T-helper 2 cell treated with Interferon-gamma antibody and Interleukin-4, amounts not matched to agents 100 ng/mL and 5 ng/mL, for 36 hours (primary cell): ENCODE measurements around the gene ATP6V1G1. TPM values are rescaled to one million over a fixed set of nuclear protein-coding genes. Genes with fewer than 3 reads are reported as not detected.

Source experiments
- intact Hi-C: fragments of 100-400 bp; cut with micrococcal nuclease; formaldehyde crosslinking; loops from one replicate; pipeline ENCODE4 v1.15.1; 2023
- total RNA-seq: library from RNA; stranded (reverse); gene quantifications from 2 replicates; pipeline ENCODE4 v1.2.3, GENCODE V29; 2022

Gene ATP6V1G1
- total RNA-seq, 1 donor from 2014 or later: 76.6 TPM

GRCh38 chr9:114643896-114644295 lies 56.3 kb downstream of the ATP6V1G1 start:
- intact Hi-C loops: no loop called here

Other genes starting within 250 kb of the ATP6V1G1 start
- 291 and 297 TPM in 2 replicates for gene AKNA, start 199.8 kb upstream of the ATP6V1G1 start, total RNA-seq
- gene WHRN, start 82.3 kb upstream of the ATP6V1G1 start, total RNA-seq: 0.39 and 0.52 TPM in 2 replicates
- 17.0 and 17.5 TPM in 2 replicates for gene TMEM268, start 23.5 kb downstream of the ATP6V1G1 start, total RNA-seq
- gene TEX53, start 70.0 kb downstream of the ATP6V1G1 start, total RNA-seq: not detected in 2 replicates
- 0.30 TPM in 1 of 2 replicates, not detected in the other for gene TEX48, start 94.4 kb downstream of the ATP6V1G1 start, total RNA-seq
- gene TNFSF15, start 218.3 kb downstream of the ATP6V1G1 start, total RNA-seq: 0.64 and 0.73 TPM in 2 replicates